GM18861 (cell line): ENCODE data around the gene TPI1.
A peak's percentile ranks its signal among the peaks of the same experiment; 100 is the strongest.
"Not testable (repeated sequence)": the region's sequence is repeated elsewhere in the genome, so short reads cannot be mapped to it uniquely, and the experiment has no call there.

Experiments used
- ATAC-seq: cut with Tn5 transposase; IDR thresholded peaks from one replicate; pipeline ENCODE4 v1.9.1; 2021; ENCODE audit not compliant: unreplicated experiment

The TPI1 gene

GRCh38 chr12:6890789-6891645 is 23.7 kb downstream of the TPI1 start:
- ATAC-seq, result peak; percentile 95

- no peak for ATAC-seq
Measured at GRCh38 chr12:6891646-6892001, 24.3 kb downstream of the TPI1 start.

DNA sequence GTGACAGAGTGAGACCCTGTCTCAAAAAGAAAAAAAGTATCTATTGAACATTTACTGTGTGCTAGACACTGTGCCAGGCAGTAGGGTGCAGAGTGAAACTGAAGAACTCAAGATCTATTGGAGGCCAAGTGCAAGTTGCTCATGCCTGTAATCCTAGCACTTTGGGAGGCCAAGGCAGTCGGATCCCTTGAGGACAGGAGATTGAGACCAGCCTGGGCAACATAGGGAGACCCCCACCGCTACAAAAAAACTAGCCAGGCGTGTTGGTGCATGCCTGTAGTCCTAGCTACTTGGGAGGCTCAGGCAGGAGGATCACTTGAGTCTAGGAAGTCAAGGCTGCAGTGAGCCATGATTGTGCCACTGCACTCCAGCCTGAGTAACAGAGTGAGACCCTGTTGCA is 25.4 kb downstream of the TPI1 start:
- ATAC-seq, result not testable (repeated sequence)

DNA sequence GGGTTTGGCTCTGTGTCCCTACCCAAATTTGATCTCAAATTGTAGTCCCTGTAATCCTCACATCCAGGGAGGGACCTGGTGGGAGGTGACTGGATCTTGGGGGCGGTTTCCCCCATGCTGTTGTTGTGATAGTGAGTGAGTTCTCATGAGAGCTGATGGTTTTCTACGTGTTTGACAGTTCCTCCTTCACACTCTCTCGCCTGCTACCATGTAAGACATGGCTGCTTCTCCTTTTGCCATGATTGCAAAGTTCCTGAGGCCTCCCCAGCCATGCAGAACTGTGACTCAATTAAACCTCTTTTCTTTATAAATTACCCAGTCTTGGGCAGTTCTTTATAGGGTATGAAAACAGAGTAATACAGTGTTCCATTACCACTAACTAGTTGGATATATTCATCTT is 27.0 kb downstream of the TPI1 start:
- no peak for ATAC-seq

- no peak for ATAC-seq
Measured at GRCh38 chr12:6896846-6897435, 29.6 kb downstream of the TPI1 start.

DNA sequence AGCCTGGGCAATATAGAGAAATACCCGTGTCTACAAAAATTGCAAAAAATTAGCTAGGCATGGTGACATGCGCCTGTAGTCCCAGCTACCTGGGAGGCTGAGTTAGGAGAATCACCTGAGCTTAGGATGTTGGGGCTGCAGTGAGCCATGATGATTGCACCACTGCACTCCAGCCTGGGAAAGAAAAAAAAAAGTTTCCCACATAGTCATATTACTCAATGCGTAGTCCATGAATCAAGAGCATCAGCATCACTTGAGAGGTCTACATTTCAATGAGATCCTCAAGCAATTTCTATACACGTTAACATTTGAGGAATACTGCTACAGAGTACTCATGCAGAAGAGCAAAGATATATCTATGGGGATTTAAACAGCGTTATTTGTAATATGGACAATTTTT is 32.1 kb downstream of the TPI1 start:
- no peak for ATAC-seq

DNA sequence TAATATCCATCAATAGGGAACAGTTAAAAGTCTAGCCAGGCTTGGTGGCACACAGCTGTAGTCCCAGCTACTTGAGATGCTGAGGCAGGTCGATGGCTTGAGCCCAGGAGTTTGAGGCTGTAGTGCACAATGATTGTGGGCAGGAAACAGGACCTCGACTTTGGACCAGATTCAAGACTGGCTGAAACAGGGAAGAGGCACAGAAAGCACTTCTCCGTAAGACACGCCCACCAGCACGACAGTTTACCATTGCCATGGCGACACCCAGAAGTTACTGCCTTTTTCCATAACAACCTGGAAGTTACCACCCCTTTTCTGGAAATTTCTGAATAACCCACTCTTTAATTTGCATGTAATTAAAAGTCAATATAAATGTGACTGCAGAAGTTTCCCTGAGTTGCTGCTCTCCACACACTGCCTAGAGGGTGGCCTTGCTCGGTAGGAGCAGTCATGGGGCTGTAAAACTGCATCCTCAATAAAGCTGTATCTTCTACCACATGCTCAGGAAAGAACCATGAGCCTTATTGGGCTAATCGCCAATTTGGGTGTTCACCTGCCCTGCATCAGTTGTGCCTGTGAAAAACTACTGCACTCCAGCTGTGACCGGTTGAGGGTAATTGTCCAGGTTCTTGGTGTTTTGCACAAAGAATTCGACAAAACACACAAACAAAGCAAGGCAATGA is 32.6 kb downstream of the TPI1 start:
- no peak for ATAC-seq

GRCh38 chr12:6902448-6902847 is 35.1 kb downstream of the TPI1 start:
- no peak for ATAC-seq

DNA sequence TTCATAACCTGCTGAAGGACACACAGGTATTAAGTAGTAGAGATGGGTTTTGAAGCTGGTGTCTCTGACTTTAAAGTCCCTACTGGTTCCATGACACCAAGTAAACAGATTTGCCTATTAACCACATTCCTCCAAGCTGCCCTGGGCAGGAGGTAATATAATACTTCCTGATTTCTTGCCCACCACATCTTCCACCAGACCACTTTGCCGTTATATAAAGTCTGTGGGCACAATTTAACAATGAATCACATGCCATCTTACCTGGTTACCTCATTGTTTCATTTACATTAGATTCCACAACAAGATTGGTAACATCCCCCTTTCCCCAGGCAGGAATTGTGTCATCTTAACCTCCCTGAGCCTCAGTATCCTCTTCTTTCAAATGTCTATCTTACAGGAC is 36.4 kb downstream of the TPI1 start:
- ATAC-seq, result no peak

DNA sequence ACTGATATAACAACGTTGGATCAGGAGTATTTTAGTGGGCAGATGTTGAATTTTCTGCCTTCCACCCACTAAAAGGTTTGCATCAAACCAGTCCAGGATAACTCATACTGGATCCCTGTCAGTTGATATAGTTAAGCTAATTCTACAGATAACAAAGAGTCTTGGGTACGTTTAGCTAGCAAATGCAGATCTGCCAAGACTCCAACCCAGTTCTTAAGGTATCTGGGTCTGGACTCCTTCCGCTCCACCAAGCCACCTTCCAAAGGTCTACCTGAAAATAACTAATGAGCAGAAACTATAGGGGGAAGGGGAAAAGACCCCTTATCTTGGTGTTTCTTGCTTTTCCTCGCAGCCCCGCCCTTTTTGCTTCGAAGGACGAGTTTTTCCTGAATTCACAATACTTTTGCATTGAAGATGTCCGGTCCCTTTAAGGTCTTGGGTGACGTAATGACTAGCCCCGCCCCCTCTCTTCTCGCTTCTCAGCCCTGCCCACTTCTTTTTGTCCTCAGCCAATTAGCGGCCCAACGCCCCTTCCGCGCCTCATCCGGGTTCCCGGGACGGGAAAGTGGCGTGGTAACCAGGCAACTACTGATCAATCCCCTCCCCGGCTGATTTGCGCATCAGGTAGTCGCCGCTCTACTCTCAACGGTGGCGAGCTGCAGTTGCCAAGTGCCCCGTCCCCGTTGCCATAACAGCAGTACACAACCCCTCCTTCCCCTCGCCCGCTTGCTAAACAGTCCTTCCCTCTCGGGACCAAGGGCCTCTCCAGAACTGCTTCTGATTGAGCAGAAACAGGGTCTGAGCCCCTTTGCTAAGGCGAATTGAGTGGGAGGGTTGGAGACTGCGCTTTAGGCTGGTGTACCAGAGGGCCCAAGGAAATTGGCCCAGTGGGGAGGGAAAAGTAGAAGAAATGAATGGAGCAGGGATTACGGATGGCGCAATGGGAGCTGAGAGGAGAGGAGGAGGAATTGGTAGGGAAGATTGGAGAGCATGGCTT is 37.2 kb downstream of the TPI1 start, which contains the start of gene LRRC23:
Gene LRRC23 (plus strand): TSS at position 543 of the 997 bp plus-strand sequence. CDS start 812 bp downstream, outside the sequence.
- peak; percentile 88 for ATAC-seq

GRCh38 chr12:6905414-6906040 is 38.2 kb downstream of the TPI1 start:
- ATAC-seq, result no peak

GRCh38 chr12:6908141-6908540 is 40.8 kb downstream of the TPI1 start:
- not testable (repeated sequence) for ATAC-seq

DNA sequence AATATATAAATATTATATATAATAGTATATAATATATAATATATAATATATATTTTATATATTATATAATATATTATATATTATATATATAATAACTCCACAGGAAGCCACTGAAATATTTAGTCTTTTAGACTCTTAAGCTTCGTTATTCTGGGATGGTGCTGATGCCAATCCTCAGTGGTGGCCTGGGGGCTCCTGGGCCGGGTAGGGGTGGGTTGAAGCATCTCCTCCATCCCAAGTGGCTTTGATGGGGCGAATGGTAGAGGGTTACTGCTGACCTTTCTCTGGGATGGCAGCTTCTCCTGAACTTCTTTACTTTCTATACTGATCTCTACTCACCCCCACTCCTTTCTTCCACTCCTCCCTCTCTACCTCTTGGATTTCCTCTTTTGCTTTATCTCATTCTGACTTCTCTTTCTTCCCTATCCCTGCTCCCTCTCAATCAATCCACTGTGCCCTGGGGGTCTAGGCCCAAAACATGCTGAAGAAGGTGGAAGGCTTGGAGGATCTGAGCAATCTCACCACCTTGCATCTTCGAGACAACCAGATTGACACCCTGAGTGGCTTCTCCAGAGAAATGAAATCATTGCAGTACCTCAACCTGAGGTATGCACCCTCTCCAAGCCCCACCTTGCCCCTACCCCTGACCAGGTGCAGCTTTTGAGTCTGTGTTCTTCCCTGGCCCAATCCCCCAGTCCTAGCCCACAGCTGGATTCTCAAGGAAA is 42.3 kb downstream of the TPI1 start:
- ATAC-seq, result no peak

DNA sequence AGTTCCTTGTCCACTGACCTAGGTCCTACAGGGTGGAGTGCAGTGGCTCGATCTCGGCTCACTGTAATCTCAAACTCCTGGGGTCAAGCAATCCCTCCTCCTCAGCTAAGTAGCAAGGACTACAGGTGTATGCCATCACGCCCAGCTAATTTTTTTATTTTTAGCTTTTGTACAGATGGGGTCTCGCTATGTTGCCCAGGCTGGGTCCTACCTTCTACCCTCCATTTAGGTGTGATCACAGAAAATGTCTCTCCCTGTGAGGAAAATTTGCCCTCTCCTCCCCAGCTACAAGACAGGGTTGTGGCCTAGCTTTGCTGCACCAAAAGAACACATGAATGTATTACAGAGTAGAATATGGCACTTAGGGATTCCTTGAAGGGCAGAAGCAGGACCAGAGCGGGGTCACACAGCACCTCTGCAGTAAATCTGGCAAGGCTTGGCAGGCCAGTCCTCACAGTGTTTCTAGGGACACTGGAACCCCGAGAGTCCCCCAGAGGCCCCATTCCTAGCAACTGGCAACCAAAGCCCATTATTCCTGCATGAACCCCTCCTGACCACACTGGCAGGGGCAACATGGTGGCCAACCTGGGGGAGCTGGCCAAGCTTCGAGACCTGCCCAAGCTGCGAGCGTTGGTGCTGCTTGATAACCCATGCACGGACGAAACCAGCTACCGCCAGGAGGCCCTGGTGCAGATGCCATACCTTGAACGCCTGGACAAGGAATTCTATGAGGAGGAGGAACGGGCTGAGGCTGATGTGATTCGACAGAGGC is 45.0 kb downstream of the TPI1 start:
- no peak for ATAC-seq

DNA sequence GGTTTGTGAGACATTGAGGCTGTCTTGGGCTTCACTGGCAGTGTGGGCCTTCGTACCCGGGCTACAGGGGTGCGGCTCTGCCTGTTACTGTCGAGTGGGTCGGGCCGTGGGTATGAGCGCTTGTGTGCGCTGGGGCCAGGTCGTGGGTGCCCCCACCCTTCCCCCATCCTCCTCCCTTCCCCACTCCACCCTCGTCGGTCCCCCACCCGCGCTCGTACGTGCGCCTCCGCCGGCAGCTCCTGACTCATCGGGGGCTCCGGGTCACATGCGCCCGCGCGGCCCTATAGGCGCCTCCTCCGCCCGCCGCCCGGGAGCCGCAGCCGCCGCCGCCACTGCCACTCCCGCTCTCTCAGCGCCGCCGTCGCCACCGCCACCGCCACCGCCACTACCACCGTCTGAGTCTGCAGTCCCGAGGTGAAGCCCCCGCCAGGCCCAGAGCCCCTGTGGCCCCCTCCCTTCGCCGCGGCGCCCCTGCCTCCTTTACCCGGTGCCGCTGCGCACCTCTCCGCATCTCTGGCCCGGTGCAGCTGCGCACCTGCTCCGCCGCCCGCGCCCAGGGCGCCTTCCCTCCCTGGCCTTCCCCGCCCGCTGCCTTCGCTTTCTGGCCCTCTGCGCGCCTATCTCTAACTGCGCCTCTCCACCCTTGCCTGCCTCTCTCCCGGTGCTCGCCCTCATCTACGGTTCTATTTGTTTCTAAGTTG is 47.1 kb downstream of the TPI1 start, which contains the start of gene ENO2:
Gene ENO2 (plus strand): TSS at position 335 of the 701 bp plus-strand sequence. CDS start 1,253 bp downstream, outside the sequence.
- peak; percentile 46 for ATAC-seq

DNA sequence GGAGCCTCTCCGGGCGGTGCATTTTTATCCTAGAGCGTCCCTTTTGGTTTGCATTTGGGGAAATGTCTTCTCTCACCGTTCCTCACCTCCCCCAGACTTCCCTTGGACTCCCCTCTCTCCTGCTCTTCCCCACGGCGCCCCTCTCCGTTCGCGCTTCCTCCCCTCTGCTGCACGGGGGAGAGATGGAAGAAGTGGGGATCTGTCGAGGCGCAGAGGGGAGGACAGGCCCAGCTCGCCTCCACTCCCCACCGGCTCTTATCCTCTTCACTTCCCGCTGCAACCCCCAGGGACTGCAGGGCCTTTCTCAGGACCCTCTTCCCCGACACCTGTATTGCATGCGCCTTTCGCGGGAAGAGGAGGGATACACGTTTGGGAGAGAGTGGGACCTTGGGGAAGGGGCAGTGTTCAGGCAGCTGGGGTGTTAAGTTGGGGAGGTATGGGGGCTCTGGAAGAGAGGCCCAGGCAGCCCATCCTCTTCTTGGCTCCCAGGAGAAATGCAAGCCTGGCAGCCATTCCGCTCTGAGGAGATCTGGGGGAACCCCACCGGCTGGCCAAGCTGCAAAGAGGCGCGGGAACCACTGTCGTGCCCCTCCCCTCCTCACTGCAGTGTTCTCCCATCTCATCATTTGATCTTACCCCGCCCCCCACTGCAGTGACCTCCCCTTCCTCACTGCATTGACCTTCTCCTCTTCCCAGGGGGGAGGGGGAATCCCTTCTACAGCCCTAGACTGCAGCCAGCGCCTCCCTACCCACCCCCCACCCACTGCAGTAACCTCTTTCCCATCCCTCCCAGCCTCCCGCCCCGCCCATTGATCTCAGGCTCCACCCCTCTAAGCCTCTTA is 47.8 kb downstream of the TPI1 start:
- no peak for ATAC-seq

DNA sequence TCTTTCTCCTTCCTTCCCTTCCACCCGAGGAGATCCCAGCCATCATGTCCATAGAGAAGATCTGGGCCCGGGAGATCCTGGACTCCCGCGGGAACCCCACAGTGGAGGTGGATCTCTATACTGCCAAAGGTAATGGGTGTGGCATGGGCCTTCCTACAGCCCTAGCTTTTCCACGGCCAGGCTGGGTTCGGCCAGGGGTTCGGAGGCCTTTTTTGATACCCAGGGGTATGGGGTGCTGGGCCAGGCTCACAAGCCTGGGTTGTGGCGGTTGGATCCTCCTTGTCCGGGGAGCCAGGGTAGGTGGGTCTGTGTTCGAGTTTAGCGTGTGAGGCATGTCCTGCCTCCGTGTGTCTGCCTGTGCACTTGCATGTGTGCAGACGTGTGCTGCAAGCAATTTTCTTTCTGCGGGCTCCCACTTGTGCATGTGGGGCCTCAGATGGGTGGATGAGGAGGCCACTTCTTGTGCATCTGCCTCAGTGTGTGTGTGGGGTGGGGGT is 48.5 kb downstream of the TPI1 start:
- no peak for ATAC-seq
